Activated naive CD4-positive, alpha-beta T cell treated with anti-CD3 and anti-CD28 coated beads, Interleukin-2, amount 50 U/mL, for 24 hours (primary cell): ENCODE measurements around the gene EPHA6.

Experiments
- H3K27ac Mint-ChIP-seq: one replicate; pipeline ENCODE4 v1.8.0; 2021; ENCODE audit warnings: mild to moderate bottlenecking, mixed read lengths
- H3K27me3 Mint-ChIP-seq: one replicate; pipeline ENCODE4 v1.8.0; 2021; ENCODE audit warnings: mixed read lengths
- H3K36me3 Mint-ChIP-seq: one replicate; pipeline ENCODE4 v1.8.0; 2021; ENCODE audit warnings: mixed read lengths
- H3K4me1 Mint-ChIP-seq: one replicate; pipeline ENCODE4 v1.8.0; 2021; ENCODE audit warnings: mixed read lengths
- H3K4me3 Mint-ChIP-seq: one replicate; pipeline ENCODE4 v1.8.0; 2021; ENCODE audit warnings: mild to moderate bottlenecking, mixed read lengths
- H3K9me3 Mint-ChIP-seq: one replicate; pipeline ENCODE4 v1.8.0; 2021; ENCODE audit warnings: mixed read lengths

EPHA6 gene

GRCh38 chr3:97347780-97348179 is 533.4 kb downstream of the EPHA6 start:
- H3K27me3 Mint-ChIP-seq: no peaks in the 10 kb centered on the region
- no peaks in the 10 kb centered on the region for H3K4me1 Mint-ChIP-seq
- H3K9me3 Mint-ChIP-seq: no peaks in the 10 kb centered on the region
- H3K4me3 Mint-ChIP-seq: no peak overlapping the region
- no peaks in the 10 kb centered on the region for H3K36me3 Mint-ChIP-seq
- H3K27ac Mint-ChIP-seq: no peak overlapping the region

GRCh38 chr3:97350971-97351370 is 536.6 kb downstream of the EPHA6 start:
- peaks cover 14% of the 10 kb centered on the region for H3K9me3 Mint-ChIP-seq
- H3K36me3 Mint-ChIP-seq: no peaks in the 10 kb centered on the region
- no peak overlapping the region for H3K4me3 Mint-ChIP-seq
- no peaks in the 10 kb centered on the region for H3K27me3 Mint-ChIP-seq
- H3K4me1 Mint-ChIP-seq: no peaks in the 10 kb centered on the region
- no peak overlapping the region for H3K27ac Mint-ChIP-seq

- H3K9me3 Mint-ChIP-seq: peaks cover 16% of the 10 kb centered on the region
- no peak overlapping the region for H3K4me3 Mint-ChIP-seq
- no peaks in the 10 kb centered on the region for H3K27me3 Mint-ChIP-seq
- H3K4me1 Mint-ChIP-seq: no peaks in the 10 kb centered on the region
- no peak overlapping the region for H3K27ac Mint-ChIP-seq
- no peaks in the 10 kb centered on the region for H3K36me3 Mint-ChIP-seq
Measured at GRCh38 chr3:97353176-97353575, 538.8 kb downstream of the EPHA6 start.

- no peaks in the 10 kb centered on the region for H3K36me3 Mint-ChIP-seq
- H3K27ac Mint-ChIP-seq: no peak overlapping the region
- no peaks in the 10 kb centered on the region for H3K27me3 Mint-ChIP-seq
- no peak overlapping the region for H3K4me3 Mint-ChIP-seq
- peaks cover 14% of the 10 kb centered on the region for H3K9me3 Mint-ChIP-seq
- H3K4me1 Mint-ChIP-seq: no peaks in the 10 kb centered on the region
Measured at GRCh38 chr3:97359977-97360376, 545.6 kb downstream of the EPHA6 start.

GRCh38 chr3:97360804-97361203 is 546.4 kb downstream of the EPHA6 start:
- Mint-ChIP-seq H3K27ac (no peak overlapping the region), H3K4me1 (no peaks in the 10 kb centered on the region), H3K9me3 (peaks cover 14% of the 10 kb centered on the region), H3K36me3 (no peaks in the 10 kb centered on the region), H3K27me3 (no peaks in the 10 kb centered on the region), H3K4me3 (no peak overlapping the region)

- Mint-ChIP-seq H3K9me3 (peaks cover 23% of the 10 kb centered on the region), H3K27ac (no peak overlapping the region), H3K4me3 (no peak overlapping the region), H3K4me1 (no peaks in the 10 kb centered on the region), H3K36me3 (no peaks in the 10 kb centered on the region), H3K27me3 (no peaks in the 10 kb centered on the region)
Measured at GRCh38 chr3:97384583-97384982, 570.2 kb downstream of the EPHA6 start.

GRCh38 chr3:97388774-97389173 is 574.4 kb downstream of the EPHA6 start:
- peaks cover 23% of the 10 kb centered on the region for H3K9me3 Mint-ChIP-seq
- H3K27me3 Mint-ChIP-seq: no peaks in the 10 kb centered on the region
- no peak overlapping the region for H3K27ac Mint-ChIP-seq
- no peak overlapping the region for H3K4me3 Mint-ChIP-seq
- no peaks in the 10 kb centered on the region for H3K4me1 Mint-ChIP-seq
- H3K36me3 Mint-ChIP-seq: no peaks in the 10 kb centered on the region

GRCh38 chr3:97389936-97390335 is 575.5 kb downstream of the EPHA6 start:
- Mint-ChIP-seq H3K27me3 (no peaks in the 10 kb centered on the region), H3K9me3 (peaks cover 23% of the 10 kb centered on the region)

GRCh38 chr3:97391167-97391566 is 576.8 kb downstream of the EPHA6 start:
- Mint-ChIP-seq H3K27ac (no peak overlapping the region), H3K4me1 (no peaks in the 10 kb centered on the region), H3K36me3 (no peaks in the 10 kb centered on the region), H3K9me3 (peaks cover 23% of the 10 kb centered on the region), H3K27me3 (no peaks in the 10 kb centered on the region), H3K4me3 (no peak overlapping the region)

More at GRCh38 chr3:97389936-97390335, 575.5 kb downstream of the EPHA6 start:
- Mint-ChIP-seq H3K36me3 (no peaks in the 10 kb centered on the region), H3K27ac (no peak overlapping the region), H3K4me3 (no peak overlapping the region), H3K4me1 (no peaks in the 10 kb centered on the region)

- no peak overlapping the region for H3K4me3 Mint-ChIP-seq
- no peak overlapping the region for H3K27ac Mint-ChIP-seq
- H3K4me1 Mint-ChIP-seq: no peaks in the 10 kb centered on the region
- H3K27me3 Mint-ChIP-seq: no peaks in the 10 kb centered on the region
- H3K36me3 Mint-ChIP-seq: no peaks in the 10 kb centered on the region
- peaks cover 3% of the 10 kb centered on the region for H3K9me3 Mint-ChIP-seq
Measured at GRCh38 chr3:97409612-97410011, 595.2 kb downstream of the EPHA6 start.

GRCh38 chr3:97421565-97421964 is 607.2 kb downstream of the EPHA6 start:
- no peak overlapping the region for H3K27ac Mint-ChIP-seq
- no peak overlapping the region for H3K4me3 Mint-ChIP-seq
- no peaks in the 10 kb centered on the region for H3K27me3 Mint-ChIP-seq

GRCh38 chr3:97425002-97425401 is 610.6 kb downstream of the EPHA6 start:
- H3K9me3 Mint-ChIP-seq: peaks cover 6% of the 10 kb centered on the region
- H3K27ac Mint-ChIP-seq: no peak overlapping the region
- H3K36me3 Mint-ChIP-seq: no peaks in the 10 kb centered on the region
- H3K27me3 Mint-ChIP-seq: no peaks in the 10 kb centered on the region
- H3K4me1 Mint-ChIP-seq: no peaks in the 10 kb centered on the region
- no peak overlapping the region for H3K4me3 Mint-ChIP-seq

More at GRCh38 chr3:97421565-97421964, 607.2 kb downstream of the EPHA6 start:
- peaks cover 4% of the 10 kb centered on the region for H3K9me3 Mint-ChIP-seq
- H3K36me3 Mint-ChIP-seq: no peaks in the 10 kb centered on the region
- no peaks in the 10 kb centered on the region for H3K4me1 Mint-ChIP-seq

- no peaks in the 10 kb centered on the region for H3K36me3 Mint-ChIP-seq
- H3K27ac Mint-ChIP-seq: no peak overlapping the region
- H3K4me1 Mint-ChIP-seq: no peaks in the 10 kb centered on the region
- no peak overlapping the region for H3K4me3 Mint-ChIP-seq
- H3K9me3 Mint-ChIP-seq: peaks cover 6% of the 10 kb centered on the region
- no peaks in the 10 kb centered on the region for H3K27me3 Mint-ChIP-seq
Measured at GRCh38 chr3:97430601-97431000, 616.2 kb downstream of the EPHA6 start.

- H3K4me3 Mint-ChIP-seq: no peak overlapping the region
- no peaks in the 10 kb centered on the region for H3K36me3 Mint-ChIP-seq
- no peaks in the 10 kb centered on the region for H3K9me3 Mint-ChIP-seq
- no peaks in the 10 kb centered on the region for H3K27me3 Mint-ChIP-seq
- no peak overlapping the region for H3K27ac Mint-ChIP-seq
- no peaks in the 10 kb centered on the region for H3K4me1 Mint-ChIP-seq
Measured at GRCh38 chr3:97432914-97433313, 618.5 kb downstream of the EPHA6 start.

GRCh38 chr3:97438131-97438530 is 623.7 kb downstream of the EPHA6 start:
- H3K27me3 Mint-ChIP-seq: no peaks in the 10 kb centered on the region
- no peaks in the 10 kb centered on the region for H3K4me1 Mint-ChIP-seq
- no peak overlapping the region for H3K27ac Mint-ChIP-seq
- H3K4me3 Mint-ChIP-seq: no peak overlapping the region
- no peaks in the 10 kb centered on the region for H3K9me3 Mint-ChIP-seq
- no peaks in the 10 kb centered on the region for H3K36me3 Mint-ChIP-seq

- Mint-ChIP-seq H3K9me3 (no peaks in the 10 kb centered on the region), H3K27me3 (no peaks in the 10 kb centered on the region), H3K4me3 (no peak overlapping the region), H3K27ac (no peak overlapping the region), H3K4me1 (no peaks in the 10 kb centered on the region), H3K36me3 (no peaks in the 10 kb centered on the region)
Measured at GRCh38 chr3:97439373-97439772, 625.0 kb downstream of the EPHA6 start.

- Mint-ChIP-seq H3K4me1 (no peaks in the 10 kb centered on the region), H3K4me3 (no peak overlapping the region), H3K36me3 (no peaks in the 10 kb centered on the region), H3K27me3 (no peaks in the 10 kb centered on the region), H3K9me3 (no peaks in the 10 kb centered on the region), H3K27ac (no peak overlapping the region)
Measured at GRCh38 chr3:97464035-97464434, 649.6 kb downstream of the EPHA6 start.
